ENCODE measurements around the gene TUBAL3. TPM values are rescaled to one million over a fixed set of nuclear protein-coding genes. Genes with fewer than 3 reads are reported as not detected.

The TUBAL3 gene
- polyA plus RNA-seq, 1 donor (not counting 4 experiments of a cell fraction or from before 2014, with no cell fraction given): 2.6 TPM

- no peaks in the 10 kb centered on the region for H3K36me3 ChIP-seq (ENCODE audit: control insufficient read depth in 2 of 2, extremely low read depth in 1 of 2, insufficient read depth in 2 of 2, low read length in 2 of 2)
- dilution Hi-C loops (cut with MboI; ENCODE audit: extremely low pct_ligation_motif_present, low sequenced_read_pairs): no loop called here
- FAIRE-seq (no peak), DNase-seq (ENCODE audit: low read depth, low spot score) (no peak)
- no peaks in the 10 kb centered on the region for H4K20me1 ChIP-seq (ENCODE audit: control insufficient read depth, extremely low read depth, insufficient read depth, low read length)
- no peaks in the 10 kb centered on the region for H3K9me3 ChIP-seq (ENCODE audit: control insufficient read depth, low read depth, low read length)
- H3K27me3 ChIP-seq (ENCODE audit: control insufficient read depth, extremely low read depth, insufficient read depth, low read length): no peaks in the 10 kb centered on the region
- H3K4me3 ChIP-seq (ENCODE audit: control insufficient read depth in 2 of 3, extremely low read depth in 1 of 3, insufficient read depth in 2 of 3, low read depth in 1 of 3, low read length in 3 of 3): no peak overlapping the region
- no peaks in the 10 kb centered on the region for H3K9me1 ChIP-seq (ENCODE audit: control insufficient read depth, extremely low read depth, insufficient read depth, low read length)
- H2AFZ ChIP-seq (ENCODE audit: control insufficient read depth, low read length): no peak overlapping the region
- no peaks in the 10 kb centered on the region for H3K79me2 ChIP-seq (ENCODE audit: control insufficient read depth, insufficient read depth, low read length)
- no peak overlapping the region for H3K27ac ChIP-seq (ENCODE audit: control insufficient read depth, insufficient read depth, low read length)
- H3K9ac ChIP-seq (ENCODE audit: control insufficient read depth, extremely low read depth, insufficient read depth, low read length): no peak overlapping the region
- H3K4me2 ChIP-seq (ENCODE audit: control insufficient read depth, extremely low read depth, insufficient read depth, low read depth, low read length): no peak overlapping the region
- H3K4me1 ChIP-seq (ENCODE audit: control insufficient read depth, extremely low read depth, insufficient read depth, low read length): no peaks in the 10 kb centered on the region
- TF ChIP-seq CTCF (optimal IDR thresholded peaks at IDR 0.05 in 1 of 3, IDR thresholded peaks at IDR 0.05 in 1 of 3, conservative IDR thresholded peaks at IDR 0.05 in 1 of 3; ENCODE audit: extremely low read depth in 1 of 3, insufficient read depth in 2 of 3, low read length in 3 of 3): no peak
- no peak for TF ChIP-seq EZH2 (IDR thresholded peaks at IDR 0.05; ENCODE audit: low read length)
Measured at GRCh38 chr10:5373307-5373706, 31.3 kb downstream of the TUBAL3 start.

DNA sequence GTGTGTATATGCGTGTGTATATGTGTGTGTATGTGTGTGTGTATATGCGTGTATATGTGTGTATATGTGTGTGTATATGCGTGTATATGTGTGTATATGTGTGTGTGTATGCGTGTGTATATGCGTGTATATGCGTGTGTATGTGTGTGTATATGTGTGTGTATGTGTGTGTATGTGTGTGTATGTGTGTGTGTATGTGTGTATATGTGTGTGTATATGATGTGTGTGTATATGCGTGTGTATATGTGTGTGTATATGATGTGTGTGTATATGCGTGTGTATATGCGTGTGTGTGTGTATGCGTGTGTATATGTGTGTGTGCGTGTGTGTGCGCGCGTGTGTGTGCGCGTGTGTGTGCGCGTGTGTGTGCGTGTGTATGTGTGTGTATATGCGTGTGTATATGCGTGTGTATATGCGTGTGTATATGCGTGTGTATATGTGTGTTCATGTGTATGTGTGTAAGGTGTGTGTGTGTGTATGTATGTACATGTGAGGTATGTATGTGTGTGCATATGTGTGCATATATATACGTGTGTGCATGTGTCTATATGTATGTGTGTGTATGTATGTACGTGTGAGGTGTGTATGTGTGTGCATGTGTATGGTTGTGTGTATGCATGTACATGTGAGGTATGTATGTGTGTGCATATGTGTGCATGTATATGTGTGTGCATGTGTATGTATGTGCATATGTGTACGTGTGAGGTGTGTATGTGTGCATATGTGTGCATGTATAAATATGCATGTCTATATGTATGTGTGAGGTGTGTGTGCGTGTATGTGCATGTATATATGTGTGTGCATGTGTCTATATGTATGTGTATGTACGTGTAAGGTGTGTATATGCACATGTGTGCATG lies 33.9 kb downstream of the TUBAL3 start:
- Histone ChIP-seq H4K20me1 (ENCODE audit: control insufficient read depth, extremely low read depth, insufficient read depth, low read length) (no peaks in the 10 kb centered on the region), H3K27me3 (ENCODE audit: control insufficient read depth, extremely low read depth, insufficient read depth, low read length) (peaks cover 5% of the 10 kb centered on the region), H3K9me1 (ENCODE audit: control insufficient read depth, extremely low read depth, insufficient read depth, low read length) (no peaks in the 10 kb centered on the region), H2AFZ (ENCODE audit: control insufficient read depth, low read length) (no peak overlapping the region), H3K36me3 (ENCODE audit: control insufficient read depth in 2 of 2, extremely low read depth in 1 of 2, insufficient read depth in 2 of 2, low read length in 2 of 2) (no peaks in the 10 kb centered on the region), H3K27ac (ENCODE audit: control insufficient read depth, insufficient read depth, low read length) (no peak overlapping the region), H3K4me3 (ENCODE audit: control insufficient read depth in 2 of 3, extremely low read depth in 1 of 3, insufficient read depth in 2 of 3, low read depth in 1 of 3, low read length in 3 of 3) (no peak overlapping the region), H3K4me1 (ENCODE audit: control insufficient read depth, extremely low read depth, insufficient read depth, low read length) (no peaks in the 10 kb centered on the region), H3K4me2 (ENCODE audit: control insufficient read depth, extremely low read depth, insufficient read depth, low read depth, low read length) (no peak overlapping the region), H3K9ac (ENCODE audit: control insufficient read depth, extremely low read depth, insufficient read depth, low read length) (no peak overlapping the region), H3K9me3 (ENCODE audit: control insufficient read depth, low read depth, low read length) (no peaks in the 10 kb centered on the region), H3K79me2 (ENCODE audit: control insufficient read depth, insufficient read depth, low read length) (no peaks in the 10 kb centered on the region)
- no peak for TF ChIP-seq CTCF (optimal IDR thresholded peaks at IDR 0.05 in 1 of 3, IDR thresholded peaks at IDR 0.05 in 1 of 3, conservative IDR thresholded peaks at IDR 0.05 in 1 of 3; ENCODE audit: extremely low read depth in 1 of 3, insufficient read depth in 2 of 3, low read length in 3 of 3)
- no peak for TF ChIP-seq EZH2 (IDR thresholded peaks at IDR 0.05; ENCODE audit: low read length)
- dilution Hi-C loops (cut with MboI; ENCODE audit: extremely low pct_ligation_motif_present, low sequenced_read_pairs): no loop called here
- DNase-seq (ENCODE audit: low read depth, low spot score): no peak
- FAIRE-seq: no peak
